ENCODE results near the gene MX2. TPM values are rescaled to one million over a fixed set of nuclear protein-coding genes. Genes with fewer than 3 reads are reported as not detected.

MX2 gene
- total RNA-seq, 6 experiments from 2014 or later = 0.11 to 0.61 (median 0.36) TPM; not detected in 1

DNA sequence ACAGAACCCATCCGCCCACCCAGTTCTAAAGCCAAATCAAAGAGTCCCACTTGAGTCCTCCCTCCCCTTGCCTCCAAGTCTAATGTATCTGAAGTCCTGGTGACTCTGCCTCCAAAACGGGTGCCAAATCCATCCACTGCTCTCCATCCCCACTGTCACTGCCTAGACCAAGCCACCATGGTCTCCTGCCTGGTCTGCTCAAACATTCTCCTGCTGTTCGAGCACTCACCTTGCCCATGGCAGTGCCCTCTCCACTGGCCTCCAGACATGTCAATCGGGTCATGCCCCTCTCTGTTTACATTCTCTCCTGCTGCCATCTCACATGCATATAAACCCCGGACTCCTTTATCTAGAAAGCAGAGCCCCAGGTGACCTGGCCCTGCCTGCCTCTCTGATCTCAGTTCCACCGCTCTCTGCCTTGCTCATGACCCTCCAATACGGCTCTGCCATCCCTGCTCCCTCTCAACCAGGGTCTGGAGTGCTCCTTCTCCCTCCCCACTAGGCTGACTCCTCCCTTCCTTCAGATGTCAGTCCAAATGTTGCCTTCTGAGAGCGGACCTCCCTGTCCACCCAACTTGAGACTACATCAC, 32.1 kb downstream of the MX2 start:
- H3K9me3 Mint-ChIP-seq = peaks cover 26% of the 10 kb centered on the region; the same call in 1 of the 2 replicates
- DNase-seq = no peak
- TF ChIP-seq, protein P1, sequence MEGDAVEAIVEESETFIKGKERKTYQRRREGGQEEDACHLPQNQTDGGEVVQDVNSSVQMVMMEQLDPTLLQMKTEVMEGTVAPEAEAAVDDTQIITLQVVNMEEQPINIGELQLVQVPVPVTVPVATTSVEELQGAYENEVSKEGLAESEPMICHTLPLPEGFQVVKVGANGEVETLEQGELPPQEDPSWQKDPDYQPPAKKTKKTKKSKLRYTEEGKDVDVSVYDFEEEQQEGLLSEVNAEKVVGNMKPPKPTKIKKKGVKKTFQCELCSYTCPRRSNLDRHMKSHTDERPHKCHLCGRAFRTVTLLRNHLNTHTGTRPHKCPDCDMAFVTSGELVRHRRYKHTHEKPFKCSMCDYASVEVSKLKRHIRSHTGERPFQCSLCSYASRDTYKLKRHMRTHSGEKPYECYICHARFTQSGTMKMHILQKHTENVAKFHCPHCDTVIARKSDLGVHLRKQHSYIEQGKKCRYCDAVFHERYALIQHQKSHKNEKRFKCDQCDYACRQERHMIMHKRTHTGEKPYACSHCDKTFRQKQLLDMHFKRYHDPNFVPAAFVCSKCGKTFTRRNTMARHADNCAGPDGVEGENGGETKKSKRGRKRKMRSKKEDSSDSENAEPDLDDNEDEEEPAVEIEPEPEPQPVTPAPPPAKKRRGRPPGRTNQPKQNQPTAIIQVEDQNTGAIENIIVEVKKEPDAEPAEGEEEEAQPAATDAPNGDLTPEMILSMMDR (IDR thresholded peaks at IDR 0.05) = no peak
- H3K4me3 Mint-ChIP-seq = no peak overlapping the region
- H3K4me1 Mint-ChIP-seq (ENCODE audit: low read depth) = no peaks in the 10 kb centered on the region
- no peak overlapping the region for H3K27ac Mint-ChIP-seq
- H3K36me3 Mint-ChIP-seq (ENCODE audit: low read depth) = no peaks in the 10 kb centered on the region
- H3K27me3 Mint-ChIP-seq (ENCODE audit: insufficient read depth) = peaks cover 10% of the 10 kb centered on the region

DNA sequence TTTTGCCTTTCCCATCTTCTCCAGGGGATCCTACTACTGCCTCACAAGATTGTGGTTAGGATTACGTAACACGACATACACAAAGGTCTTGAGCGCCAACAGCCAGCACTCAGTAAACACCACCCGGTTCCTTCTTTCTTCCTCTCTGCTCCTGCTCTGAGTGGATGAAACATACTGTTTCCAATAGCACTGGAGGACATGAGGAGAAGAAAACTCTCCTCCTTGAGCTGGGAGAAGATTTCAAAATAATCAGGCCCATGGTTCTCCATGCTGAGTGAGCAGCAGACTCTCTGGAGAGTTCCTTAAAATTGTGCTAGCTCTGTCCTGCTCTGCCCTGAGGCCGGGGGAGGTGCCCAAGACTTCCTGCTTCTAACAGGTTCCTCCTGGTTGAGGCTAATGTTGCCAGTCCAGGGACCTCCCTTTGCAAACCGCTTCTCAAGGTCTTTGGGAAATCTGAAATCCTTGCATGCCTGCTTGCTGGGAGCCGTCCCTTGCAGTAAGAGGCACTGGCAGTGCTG, 34.8 kb downstream of the MX2 start:
- Mint-ChIP-seq H3K27me3 (ENCODE audit: insufficient read depth) (peaks cover 13% of the 10 kb centered on the region), H3K9me3 (peaks cover 20% of the 10 kb centered on the region; the same call in 1 of the 2 replicates), H3K27ac (no peak overlapping the region), H3K4me1 (ENCODE audit: low read depth) (no peaks in the 10 kb centered on the region), H3K4me3 (no peak overlapping the region), H3K36me3 (ENCODE audit: low read depth) (no peaks in the 10 kb centered on the region)
- no peak for DNase-seq
- TF ChIP-seq, protein P1 (IDR thresholded peaks at IDR 0.05) = no peak

GRCh38 chr21:41397471-41397891, 35.7 kb downstream of the MX2 start:
- Mint-ChIP-seq H3K4me1 (ENCODE audit: low read depth) (no peaks in the 10 kb centered on the region), H3K4me3 (no peak overlapping the region), H3K27me3 (ENCODE audit: insufficient read depth) (peaks cover 13% of the 10 kb centered on the region), H3K27ac (no peak overlapping the region), H3K36me3 (ENCODE audit: low read depth) (no peaks in the 10 kb centered on the region), H3K9me3 (peaks cover 13% of the 10 kb centered on the region; the same call in 1 of the 2 replicates)
- DNase-seq = no peak
- TF ChIP-seq, protein P1 (IDR thresholded peaks at IDR 0.05) = no peak

- Mint-ChIP-seq H3K4me1 (ENCODE audit: low read depth) (no peaks in the 10 kb centered on the region), H3K4me3 (no peak overlapping the region), H3K9me3 (peaks cover 12% of the 10 kb centered on the region; the same call in 1 of the 2 replicates), H3K36me3 (ENCODE audit: low read depth) (no peaks in the 10 kb centered on the region), H3K27me3 (ENCODE audit: insufficient read depth) (peaks cover 12% of the 10 kb centered on the region), H3K27ac (no peak overlapping the region)
- TF ChIP-seq, protein P1 (IDR thresholded peaks at IDR 0.05) = no peak
- DNase-seq = no peak
These were observed 36.4 kb downstream of the MX2 start for GRCh38 chr21:41398251-41398650.

DNA sequence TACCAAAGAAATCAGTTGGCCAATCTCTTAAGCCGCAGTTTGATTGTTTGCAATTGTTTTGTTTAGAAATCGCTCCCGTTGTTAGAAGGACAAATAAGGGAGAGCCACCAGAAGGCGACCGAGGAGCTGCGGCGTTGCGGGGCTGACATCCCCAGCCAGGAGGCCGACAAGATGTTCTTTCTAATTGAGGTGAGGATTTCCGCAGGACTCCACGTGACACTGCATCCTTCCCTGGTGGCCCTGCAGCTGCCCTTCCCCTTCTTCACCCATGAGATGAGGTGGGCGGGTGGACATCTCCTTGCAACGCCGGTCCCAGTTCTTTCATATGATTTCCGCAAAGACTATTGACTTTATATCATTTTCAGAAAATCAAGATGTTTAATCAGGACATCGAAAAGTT, 37.0 kb downstream of the MX2 start:
- Mint-ChIP-seq H3K27me3 (ENCODE audit: insufficient read depth) (peaks cover 10% of the 10 kb centered on the region), H3K9me3 (peaks cover 8% of the 10 kb centered on the region; the same call in 1 of the 2 replicates), H3K4me1 (ENCODE audit: low read depth) (no peaks in the 10 kb centered on the region), H3K27ac (no peak overlapping the region), H3K36me3 (ENCODE audit: low read depth) (no peaks in the 10 kb centered on the region), H3K4me3 (no peak overlapping the region)
- DNase-seq = no peak
- TF ChIP-seq, protein P1 (IDR thresholded peaks at IDR 0.05) = no peak
